HepG2 (cell line): Measurements from ENCODE around the gene MRPL30. TPM values are rescaled to one million over a fixed set of nuclear protein-coding genes. Genes with fewer than 3 reads are reported as not detected.

Experiments used
- HOXA7 ChIP-seq: sonication (generic); formaldehyde crosslinking; IDR thresholded peaks from 2 replicates; pipeline ENCODE4 v1.8.1; 2022; ENCODE audit warnings: mild to moderate bottlenecking, missing genetic modification reagents, moderate library complexity
- IKZF4 ChIP-seq: sonication (generic); formaldehyde crosslinking; IDR thresholded peaks from 2 replicates; pipeline ENCODE4 v1.5.1; 2020; ENCODE audit warnings: borderline replicate concordance, mild to moderate bottlenecking, low read depth, missing genetic modification reagents; ENCODE audit errors: not compliant biosample characterization
- KLF16 ChIP-seq, 2 experiments: sonication (generic) in 1 of 2; formaldehyde crosslinking in 1 of 2; IDR thresholded peaks; 2 replicates each; pipeline versions ENCODE4 v1.6.1 to v1.8.0; 2016 to 2023; ENCODE audit warnings: missing genetic modification reagents in 2 of 2, missing compliant biosample characterization in 1 of 2
- PITX1 ChIP-seq: sonication (generic); formaldehyde crosslinking; IDR thresholded peaks from 2 replicates; pipeline ENCODE4 v1.5.1; 2020; ENCODE audit warnings: mild to moderate bottlenecking, missing genetic modification reagents
- SMARCC2 ChIP-seq: fragments of 450-650 bp; IDR thresholded peaks from 2 replicates; pipeline ENCODE4 v1.6.1; 2017; ENCODE audit warnings: antibody characterized with exemption, mild to moderate bottlenecking
- SOX13 ChIP-seq, 3 experiments: fragments of 450-650 bp in 1 of 3; sonication (generic) in 1 of 3; formaldehyde crosslinking in 1 of 3; IDR thresholded peaks in 2 of 3; conservative IDR thresholded peaks in 1 of 3; 2 replicates each; pipeline versions ENCODE4 v1.5.0 to v1.6.1; 2016 to 2020; ENCODE audit warnings: antibody characterized with exemption in 1 of 3, mild to moderate bottlenecking in 1 of 3, missing compliant biosample characterization in 1 of 3, missing genetic modification reagents in 1 of 3, moderate library complexity in 1 of 3
- ZFY ChIP-seq: sonication (generic); formaldehyde crosslinking; IDR thresholded peaks from 2 replicates; pipeline ENCODE4 v1.4.0; 2020; ENCODE audit warnings: missing genetic modification reagents
- ZNF644 ChIP-seq: IDR thresholded peaks from 2 replicates; pipeline ENCODE4 v1.6.1; 2016; ENCODE audit warnings: low read depth
- ZNF850 ChIP-seq: sonication (generic); formaldehyde crosslinking; conservative IDR thresholded peaks from 2 replicates; pipeline ENCODE4 v1.9.0; 2021; ENCODE audit warnings: mild to moderate bottlenecking, missing genetic modification reagents
- ZNF891 ChIP-seq: sonication (generic); formaldehyde crosslinking; IDR thresholded peaks from 2 replicates; pipeline ENCODE4 v1.5.0; 2020; ENCODE audit warnings: mild to moderate bottlenecking, missing genetic modification reagents
- polyA plus RNA-seq, 8 experiments: library from polyadenylated mRNA; depleted of rRNA in 3 of 8; stranded (reverse) in 7 of 8; unstranded in 1 of 8; fragments of >200 nt; fragmentation: Illumina TruSeq in 4 of 8; extraction: Trizol in 4 of 8; gene quantifications; 2 replicates each; pipeline versions ENCODE4 v1.2.1 to v1.2.3, GENCODE V29; 2011 to 2016; ENCODE audit warnings: low read depth in 4 of 8, missing spikeins in 1 of 8, mixed read lengths in 1 of 8; ENCODE audit not compliant: insufficient read depth in 1 of 8
- total RNA-seq, 5 experiments: library from RNA; depleted of rRNA; stranded (reverse); fragments of >200 nt; fragmentation: Illumina TruSeq; extraction: Trizol; gene quantifications; 2 replicates each; pipeline ENCODE4 v1.2.3, GENCODE V29; 2016; ENCODE audit warnings: low read depth in 1 of 5
- TF ChIP-seq, protein P1 (sequence below), 2 experiments: sonication (generic) in 1 of 2; formaldehyde crosslinking in 1 of 2; IDR thresholded peaks; 2 replicates each; pipeline versions ENCODE4 v1.4.0 to v1.6.1; 2016 to 2020; ENCODE audit warnings: borderline replicate concordance in 1 of 2, low read depth in 1 of 2, mild to moderate bottlenecking in 1 of 2, missing genetic modification reagents in 1 of 2
- TF ChIP-seq, protein P2 (sequence below): sonication (generic); formaldehyde crosslinking; IDR thresholded peaks from 2 replicates; pipeline ENCODE4 v1.4.0; 2020; ENCODE audit warnings: mild to moderate bottlenecking, low read depth, missing genetic modification reagents
- TF ChIP-seq, protein P3 (sequence below): sonication (generic); formaldehyde crosslinking; IDR thresholded peaks from 2 replicates; pipeline ENCODE4 v1.8.0; 2022; ENCODE audit warnings: mild to moderate bottlenecking, missing genetic modification reagents
- TF ChIP-seq, protein P4 (sequence below): sonication (generic); formaldehyde crosslinking; IDR thresholded peaks from 2 replicates; pipeline ENCODE4 v1.5.0; 2020; ENCODE audit warnings: mild to moderate bottlenecking, missing genetic modification reagents
- TF ChIP-seq, protein P5 (sequence below): sonication (generic); formaldehyde crosslinking; IDR thresholded peaks from 2 replicates; pipeline ENCODE4 v1.4.0; 2020; ENCODE audit warnings: missing genetic modification reagents, mild to moderate bottlenecking, borderline replicate concordance

Gene MRPL30
- total and polyA plus RNA-seq, 2 of the 13 experiments (the other 11 are each of a cell fraction or from before 2014, with no cell fraction given) = 30.2 to 75.3 TPM

DNA sequence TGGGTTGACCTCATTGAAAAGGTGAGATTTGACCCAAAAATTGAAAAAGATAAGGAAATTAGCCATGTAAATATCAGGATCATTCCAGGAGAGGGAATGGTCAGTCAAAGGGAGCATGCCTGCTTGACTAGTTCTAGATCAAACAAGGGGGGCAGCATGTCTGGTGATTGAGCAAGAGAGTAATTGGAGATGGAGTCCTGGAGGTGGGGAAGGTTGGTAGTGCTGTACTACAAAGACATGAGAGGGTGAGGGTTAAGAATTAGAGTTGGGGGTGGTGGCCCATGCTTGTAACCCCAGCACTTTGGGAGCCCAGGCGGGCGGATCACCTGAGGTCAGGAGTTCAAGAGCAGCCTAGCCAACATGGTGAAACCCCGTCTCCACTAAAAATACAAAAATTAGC, 2.0 kb downstream of the MRPL30 start (continued):
- TF ChIP-seq, protein P1, sequence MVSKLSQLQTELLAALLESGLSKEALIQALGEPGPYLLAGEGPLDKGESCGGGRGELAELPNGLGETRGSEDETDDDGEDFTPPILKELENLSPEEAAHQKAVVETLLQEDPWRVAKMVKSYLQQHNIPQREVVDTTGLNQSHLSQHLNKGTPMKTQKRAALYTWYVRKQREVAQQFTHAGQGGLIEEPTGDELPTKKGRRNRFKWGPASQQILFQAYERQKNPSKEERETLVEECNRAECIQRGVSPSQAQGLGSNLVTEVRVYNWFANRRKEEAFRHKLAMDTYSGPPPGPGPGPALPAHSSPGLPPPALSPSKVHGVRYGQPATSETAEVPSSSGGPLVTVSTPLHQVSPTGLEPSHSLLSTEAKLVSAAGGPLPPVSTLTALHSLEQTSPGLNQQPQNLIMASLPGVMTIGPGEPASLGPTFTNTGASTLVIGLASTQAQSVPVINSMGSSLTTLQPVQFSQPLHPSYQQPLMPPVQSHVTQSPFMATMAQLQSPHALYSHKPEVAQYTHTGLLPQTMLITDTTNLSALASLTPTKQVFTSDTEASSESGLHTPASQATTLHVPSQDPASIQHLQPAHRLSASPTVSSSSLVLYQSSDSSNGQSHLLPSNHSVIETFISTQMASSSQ (IDR thresholded peaks at IDR 0.05; ENCODE audit: low read depth) = no peak
- TF ChIP-seq, protein P1 (CRISPR knock-in tag; IDR thresholded peaks at IDR 0.05; ENCODE audit: borderline replicate concordance) = peak; percentile 31; the same call in 1 of the 2 replicates
- TF ChIP-seq, protein P2, sequence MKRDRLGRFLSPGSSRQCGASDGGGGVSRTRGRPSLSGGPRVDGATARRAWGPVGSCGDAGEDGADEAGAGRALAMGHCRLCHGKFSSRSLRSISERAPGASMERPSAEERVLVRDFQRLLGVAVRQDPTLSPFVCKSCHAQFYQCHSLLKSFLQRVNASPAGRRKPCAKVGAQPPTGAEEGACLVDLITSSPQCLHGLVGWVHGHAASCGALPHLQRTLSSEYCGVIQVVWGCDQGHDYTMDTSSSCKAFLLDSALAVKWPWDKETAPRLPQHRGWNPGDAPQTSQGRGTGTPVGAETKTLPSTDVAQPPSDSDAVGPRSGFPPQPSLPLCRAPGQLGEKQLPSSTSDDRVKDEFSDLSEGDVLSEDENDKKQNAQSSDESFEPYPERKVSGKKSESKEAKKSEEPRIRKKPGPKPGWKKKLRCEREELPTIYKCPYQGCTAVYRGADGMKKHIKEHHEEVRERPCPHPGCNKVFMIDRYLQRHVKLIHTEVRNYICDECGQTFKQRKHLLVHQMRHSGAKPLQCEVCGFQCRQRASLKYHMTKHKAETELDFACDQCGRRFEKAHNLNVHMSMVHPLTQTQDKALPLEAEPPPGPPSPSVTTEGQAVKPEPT = no peak
- 0 out of 2 replicates have a peak, but pooled peaks have one; percentile 30 for TF ChIP-seq ZNF850 (CRISPR knock-in tag)
- TF ChIP-seq SMARCC2 = no peak
- TF ChIP-seq ZFY = no peak
- TF ChIP-seq, protein P3, sequence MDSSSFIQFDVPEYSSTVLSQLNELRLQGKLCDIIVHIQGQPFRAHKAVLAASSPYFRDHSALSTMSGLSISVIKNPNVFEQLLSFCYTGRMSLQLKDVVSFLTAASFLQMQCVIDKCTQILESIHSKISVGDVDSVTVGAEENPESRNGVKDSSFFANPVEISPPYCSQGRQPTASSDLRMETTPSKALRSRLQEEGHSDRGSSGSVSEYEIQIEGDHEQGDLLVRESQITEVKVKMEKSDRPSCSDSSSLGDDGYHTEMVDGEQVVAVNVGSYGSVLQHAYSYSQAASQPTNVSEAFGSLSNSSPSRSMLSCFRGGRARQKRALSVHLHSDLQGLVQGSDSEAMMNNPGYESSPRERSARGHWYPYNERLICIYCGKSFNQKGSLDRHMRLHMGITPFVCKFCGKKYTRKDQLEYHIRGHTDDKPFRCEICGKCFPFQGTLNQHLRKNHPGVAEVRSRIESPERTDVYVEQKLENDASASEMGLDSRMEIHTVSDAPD (CRISPR knock-in tag) = no peak
- TF ChIP-seq ZNF891 (CRISPR knock-in tag) = no peak
- TF ChIP-seq SOX13 (IDR thresholded peaks at IDR 0.05) = no peak
- TF ChIP-seq SOX13 (CRISPR knock-in tag; conservative IDR thresholded peaks at IDR 0.05 in 1 of 2, IDR thresholded peaks at IDR 0.05 in 1 of 2) = peak in 1 of 2 experiments; percentile 57; a peak in 1 of 4 replicates
- TF ChIP-seq, protein P4, sequence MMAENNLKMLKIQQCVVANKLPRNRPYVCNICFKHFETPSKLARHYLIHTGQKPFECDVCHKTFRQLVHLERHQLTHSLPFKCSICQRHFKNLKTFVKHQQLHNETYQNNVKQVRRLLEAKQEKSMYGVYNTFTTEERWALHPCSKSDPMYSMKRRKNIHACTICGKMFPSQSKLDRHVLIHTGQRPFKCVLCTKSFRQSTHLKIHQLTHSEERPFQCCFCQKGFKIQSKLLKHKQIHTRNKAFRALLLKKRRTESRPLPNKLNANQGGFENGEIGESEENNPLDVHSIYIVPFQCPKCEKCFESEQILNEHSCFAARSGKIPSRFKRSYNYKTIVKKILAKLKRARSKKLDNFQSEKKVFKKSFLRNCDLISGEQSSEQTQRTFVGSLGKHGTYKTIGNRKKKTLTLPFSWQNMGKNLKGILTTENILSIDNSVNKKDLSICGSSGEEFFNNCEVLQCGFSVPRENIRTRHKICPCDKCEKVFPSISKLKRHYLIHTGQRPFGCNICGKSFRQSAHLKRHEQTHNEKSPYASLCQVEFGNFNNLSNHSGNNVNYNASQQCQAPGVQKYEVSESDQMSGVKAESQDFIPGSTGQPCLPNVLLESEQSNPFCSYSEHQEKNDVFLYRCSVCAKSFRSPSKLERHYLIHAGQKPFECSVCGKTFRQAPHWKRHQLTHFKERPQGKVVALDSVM (CRISPR knock-in tag) = no peak
- peak; percentile 86 for TF ChIP-seq ZNF644 (CRISPR knock-in tag)
- no peak; a peak in 1 of 4 replicates for TF ChIP-seq KLF16 (CRISPR knock-in tag; IDR thresholded peaks at IDR 0.05)
- TF ChIP-seq HOXA7 (CRISPR knock-in tag) = no peak
- 0 out of 2 replicates have a peak, but pooled peaks have one; percentile 43 for TF ChIP-seq PITX1 (CRISPR knock-in tag)
- TF ChIP-seq IKZF4 (CRISPR knock-in tag) = no peak
- TF ChIP-seq, protein P5, sequence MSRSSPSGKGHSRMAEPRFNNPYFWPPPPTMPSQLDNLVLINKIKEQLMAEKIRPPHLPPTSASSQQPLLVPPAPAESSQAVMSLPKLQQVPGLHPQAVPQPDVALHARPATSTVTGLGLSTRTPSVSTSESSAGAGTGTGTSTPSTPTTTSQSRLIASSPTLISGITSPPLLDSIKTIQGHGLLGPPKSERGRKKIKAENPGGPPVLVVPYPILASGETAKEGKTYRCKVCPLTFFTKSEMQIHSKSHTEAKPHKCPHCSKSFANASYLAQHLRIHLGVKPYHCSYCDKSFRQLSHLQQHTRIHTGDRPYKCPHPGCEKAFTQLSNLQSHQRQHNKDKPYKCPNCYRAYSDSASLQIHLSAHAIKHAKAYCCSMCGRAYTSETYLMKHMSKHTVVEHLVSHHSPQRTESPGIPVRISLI (CRISPR knock-in tag) = no peak
